ENCODE results near the gene TMUB1. TPM values are rescaled to one million over a fixed set of nuclear protein-coding genes. Genes with fewer than 3 reads are reported as not detected.

TMUB1 gene
- total and polyA plus RNA-seq, 9 of the 15 experiments (the other 6 are each of a cell fraction or from before 2014, with no cell fraction given) = 0.14 to 241 (median 74.1) TPM

GRCh38 chr7:151057506-151057988 lies 25.7 kb downstream of the TMUB1 start, which contains the start of gene CDK5 (continued):
- no peak for TF ChIP-seq ZBTB43 (CRISPR knock-in tag; IDR thresholded peaks at IDR 0.05)
- TF ChIP-seq POLR3A (IDR thresholded peaks at IDR 0.05; ENCODE audit: borderline replicate concordance, extremely low read depth, insufficient read depth, insufficient read length) = no peak
- TF ChIP-seq, protein P1, sequence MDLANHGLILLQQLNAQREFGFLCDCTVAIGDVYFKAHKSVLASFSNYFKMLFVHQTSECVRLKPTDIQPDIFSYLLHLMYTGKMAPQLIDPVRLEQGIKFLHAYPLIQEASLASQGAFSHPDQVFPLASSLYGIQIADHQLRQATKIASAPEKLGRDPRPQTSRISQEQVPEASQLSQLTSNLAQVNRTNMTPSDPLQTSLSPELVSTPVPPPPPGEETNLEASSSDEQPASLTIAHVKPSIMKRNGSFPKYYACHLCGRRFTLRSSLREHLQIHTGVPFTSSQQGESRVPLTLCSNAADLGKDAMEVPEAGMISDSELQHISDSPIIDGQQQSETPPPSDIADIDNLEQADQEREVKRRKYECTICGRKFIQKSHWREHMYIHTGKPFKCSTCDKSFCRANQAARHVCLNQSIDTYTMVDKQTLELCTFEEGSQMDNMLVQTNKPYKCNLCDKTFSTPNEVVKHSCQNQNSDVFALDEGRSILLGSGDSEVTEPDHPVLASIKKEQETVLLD (IDR thresholded peaks at IDR 0.05) = no peak
- TF ChIP-seq PHB2 (IDR thresholded peaks at IDR 0.05; ENCODE audit: low read depth) = 0 out of 2 replicates have a peak, but pooled peaks have one; percentile 4
- TF ChIP-seq NONO (IDR thresholded peaks at IDR 0.05; ENCODE audit: low read depth in 2 of 2, low read length in 1 of 2) = no peak
- TF ChIP-seq SIRT6 (IDR thresholded peaks at IDR 0.05; ENCODE audit: low read depth, low read length) = no peak
- no peak for TF ChIP-seq EWSR1 (IDR thresholded peaks at IDR 0.05; ENCODE audit: borderline replicate concordance, low read depth, partially characterized antibody)
- TF ChIP-seq BRD4 (IDR thresholded peaks at IDR 0.05) = no peak
- no peak for TF ChIP-seq ZNF316 (IDR thresholded peaks at IDR 0.05)
- TF ChIP-seq ZNF217 (CRISPR knock-in tag; IDR thresholded peaks at IDR 0.05) = no peak
- TF ChIP-seq MIER1 (IDR thresholded peaks at IDR 0.05; ENCODE audit: low read depth) = no peak
- no peak for TF ChIP-seq CEBPG (CRISPR knock-in tag; IDR thresholded peaks at IDR 0.05)
- TF ChIP-seq CEBPG (tag; conservative IDR thresholded peaks at IDR 0.05 in 1 of 2, IDR thresholded peaks at IDR 0.05 in 1 of 2) = no peak
- TF ChIP-seq BCL6 (CRISPR knock-in tag; IDR thresholded peaks at IDR 0.05) = no peak
- no peak for TF ChIP-seq RBM14 (IDR thresholded peaks at IDR 0.05; ENCODE audit: borderline replicate concordance, insufficient read depth, low read depth, low read length)
- TF ChIP-seq NFE2L1 (tag; IDR thresholded peaks at IDR 0.05; ENCODE audit: borderline replicate concordance, low read depth) = no peak
- TF ChIP-seq BHLHE40 (IDR thresholded peaks at IDR 0.05; ENCODE audit: low read length) = no peak
- no peak for TF ChIP-seq EP400 (IDR thresholded peaks at IDR 0.05)
- no peak for TF ChIP-seq NFIX (CRISPR knock-in tag; IDR thresholded peaks at IDR 0.05; ENCODE audit: low read depth)
- TF ChIP-seq DLX4 (CRISPR knock-in tag; IDR thresholded peaks at IDR 0.05) = no peak
- no peak for TF ChIP-seq RUNX1 (IDR thresholded peaks at IDR 0.05; ENCODE audit: low read depth)
- no peak for TF ChIP-seq AFF1 (IDR thresholded peaks at IDR 0.05; ENCODE audit: low read depth in 1 of 2, partially characterized antibody in 2 of 2)
- no peak for TF ChIP-seq SIX5 (IDR thresholded peaks at IDR 0.05; ENCODE audit: borderline replicate concordance in 1 of 2, insufficient read depth in 1 of 2, low read depth in 1 of 2, low read length in 2 of 2)

Data from K562 (cell line).